Large intestine (tissue), 3 donors: ENCODE measurements around the gene MYO5B. TPM values are rescaled to one million over a fixed set of nuclear protein-coding genes. Genes with fewer than 3 reads are reported as not detected.

ENCODE experiments used
- DNase-seq, 2 donors: peaks; one replicate each; pipeline versions ENCODE4 v3.0.0 to v3.0.0-alpha.2; 2013
- H3K27ac ChIP-seq: one replicate; pipeline ENCODE4 v1.5.1; 2013; ENCODE audit warnings: low read length
- H3K27me3 ChIP-seq: 2 replicates; pipeline ENCODE4 v1.6.1; 2013; ENCODE audit warnings: low read length; ENCODE audit not compliant: control insufficient read depth, insufficient read depth
- H3K36me3 ChIP-seq: 2 replicates; pipeline ENCODE4 v1.6.1; 2013; ENCODE audit warnings: low read length; ENCODE audit not compliant: control insufficient read depth, insufficient read depth
- H3K4me1 ChIP-seq: one replicate; pipeline ENCODE4 v1.6.1; 2013; ENCODE audit warnings: low read length; ENCODE audit not compliant: control insufficient read depth, insufficient read depth
- H3K4me3 ChIP-seq: one replicate; pipeline ENCODE4 v1.5.1; 2013; ENCODE audit warnings: low read length
- H3K9me3 ChIP-seq: one replicate; pipeline ENCODE4 v1.6.1; 2013; ENCODE audit warnings: mild to moderate bottlenecking, low read depth, low read length, moderate library complexity; ENCODE audit not compliant: control insufficient read depth
- WGBS: methylation state at CpG from one replicate; pipeline ENCODE4 v1.1.5; 2013; ENCODE audit warnings: low lambda C conversion rate; ENCODE audit not compliant: insufficient coverage; 5-methylcytosine and 5-hydroxymethylcytosine counted together
- polyA plus RNA-seq: library from polyadenylated mRNA; unstranded; fragments of 120-200 nt; gene quantifications from one replicate; pipeline ENCODE4 v1.2.1, GENCODE V29; 2013

MYO5B gene
- polyA plus RNA-seq, 1 donor: 52.0 TPM

- Histone ChIP-seq H3K4me1 (no peaks in the 10 kb centered on the region), H3K27ac (no peak overlapping the region), H3K27me3 (no peaks in the 10 kb centered on the region), H3K36me3 (peaks cover 51% of the 10 kb centered on the region), H3K4me3 (no peak overlapping the region), H3K9me3 (no peaks in the 10 kb centered on the region)
- DNase-seq: no peak
- 100% methylated on average over 1 of the region's 3 CpGs for WGBS
These were observed 281.7 kb downstream of the MYO5B start for GRCh38 chr18:49913221-49913620.

GRCh38 chr18:49911427-49911826, 283.5 kb downstream of the MYO5B start:
- no peaks in the 10 kb centered on the region for H3K27me3 ChIP-seq
- WGBS: no CpG with 5 or more reads among the region's 4 CpGs
- no peak overlapping the region for H3K4me3 ChIP-seq
- H3K9me3 ChIP-seq: no peaks in the 10 kb centered on the region
- peaks cover 45% of the 10 kb centered on the region for H3K36me3 ChIP-seq
- no peak overlapping the region for H3K27ac ChIP-seq
- peak in 1 of 2 donors; percentile 7 for DNase-seq
- no peaks in the 10 kb centered on the region for H3K4me1 ChIP-seq

- DNase-seq: no peak
- Histone ChIP-seq H3K9me3 (no peaks in the 10 kb centered on the region), H3K27ac (no peak overlapping the region), H3K27me3 (no peaks in the 10 kb centered on the region), H3K4me1 (no peaks in the 10 kb centered on the region), H3K4me3 (no peak overlapping the region), H3K36me3 (peaks cover 45% of the 10 kb centered on the region)
- no CpG with 5 or more reads among the region's 2 CpGs for WGBS
These were observed 284.0 kb downstream of the MYO5B start for GRCh38 chr18:49910986-49911385.

GRCh38 chr18:49910019-49910418, 284.9 kb downstream of the MYO5B start:
- peaks cover 7% of the 10 kb centered on the region for H3K4me1 ChIP-seq
- no peak overlapping the region for H3K27ac ChIP-seq
- no CpG with 5 or more reads among the region's 5 CpGs for WGBS
- H3K4me3 ChIP-seq: no peak overlapping the region
- peaks cover 42% of the 10 kb centered on the region for H3K36me3 ChIP-seq
- DNase-seq: no peak
- H3K9me3 ChIP-seq: no peaks in the 10 kb centered on the region
- H3K27me3 ChIP-seq: no peaks in the 10 kb centered on the region

GRCh38 chr18:49907346-49907929, 287.5 kb downstream of the MYO5B start:
- DNase-seq: no peak
- H3K36me3 ChIP-seq: peaks cover 63% of the 10 kb centered on the region
- no peaks in the 10 kb centered on the region for H3K27me3 ChIP-seq
- WGBS: no CpG with 5 or more reads among the region's 3 CpGs
- H3K9me3 ChIP-seq: no peaks in the 10 kb centered on the region
- no peak overlapping the region for H3K27ac ChIP-seq
- H3K4me1 ChIP-seq: peaks cover 11% of the 10 kb centered on the region
- H3K4me3 ChIP-seq: no peak overlapping the region

GRCh38 chr18:49905771-49906170, 289.2 kb downstream of the MYO5B start:
- H3K27me3 ChIP-seq: no peaks in the 10 kb centered on the region
- H3K4me3 ChIP-seq: no peak overlapping the region
- H3K36me3 ChIP-seq: peaks cover 65% of the 10 kb centered on the region
- peak overlapping the region; percentile 18 for H3K27ac ChIP-seq
- H3K9me3 ChIP-seq: no peaks in the 10 kb centered on the region
- WGBS: no CpG with 5 or more reads among the region's 5 CpGs
- peaks cover 11% of the 10 kb centered on the region for H3K4me1 ChIP-seq
- DNase-seq: peak; percentile 60 to 76

GRCh38 chr18:49904871-49905555, 289.9 kb downstream of the MYO5B start:
- Histone ChIP-seq H3K27ac (peak overlapping the region; percentile 18), H3K4me3 (no peak overlapping the region), H3K4me1 (peaks cover 11% of the 10 kb centered on the region), H3K27me3 (no peaks in the 10 kb centered on the region), H3K36me3 (peaks cover 66% of the 10 kb centered on the region), H3K9me3 (no peaks in the 10 kb centered on the region)
- DNase-seq: no peak
- WGBS: no CpG with 5 or more reads among the region's 4 CpGs

- WGBS: 50% methylated on average over 1 of the region's 6 CpGs
- Histone ChIP-seq H3K36me3 (peaks cover 63% of the 10 kb centered on the region), H3K9me3 (no peaks in the 10 kb centered on the region), H3K4me3 (no peak overlapping the region), H3K27me3 (no peaks in the 10 kb centered on the region), H3K27ac (no peak overlapping the region), H3K4me1 (peaks cover 11% of the 10 kb centered on the region)
- no peak for DNase-seq
These were observed 293.0 kb downstream of the MYO5B start for GRCh38 chr18:49901862-49902340.

- no peak for DNase-seq
- Histone ChIP-seq H3K36me3 (peaks cover 73% of the 10 kb centered on the region), H3K4me1 (peaks cover 2% of the 10 kb centered on the region), H3K9me3 (no peaks in the 10 kb centered on the region), H3K27me3 (no peaks in the 10 kb centered on the region), H3K27ac (no peak overlapping the region), H3K4me3 (no peak overlapping the region)
- WGBS: 90% methylated on average over 2 of the region's 5 CpGs
These were observed 295.2 kb downstream of the MYO5B start for GRCh38 chr18:49899657-49900330.

GRCh38 chr18:49898421-49898820, 296.5 kb downstream of the MYO5B start:
- H3K9me3 ChIP-seq: no peaks in the 10 kb centered on the region
- peak; percentile 22 to 42 for DNase-seq
- no peak overlapping the region for H3K27ac ChIP-seq
- no peak overlapping the region for H3K4me3 ChIP-seq
- no peaks in the 10 kb centered on the region for H3K27me3 ChIP-seq
- H3K36me3 ChIP-seq: peaks cover 71% of the 10 kb centered on the region
- H3K4me1 ChIP-seq: no peaks in the 10 kb centered on the region
- WGBS: 94% methylated on average over 3 of the region's 7 CpGs
